Hepatocyte (in vitro differentiated cells): ENCODE results near the gene SIK2.

Experiments
- EZH2 ChIP-seq: fragments of 200-600 bp; sonication (generic); IDR thresholded peaks from 2 replicates; pipeline ENCODE4 v1.6.1; 2016; ENCODE audit warnings: antibody characterized with exemption, mild to moderate bottlenecking, borderline replicate concordance
- TF ChIP-seq, protein P1 (sequence below): fragments of 200-600 bp; sonication (generic); IDR thresholded peaks from 2 replicates; pipeline ENCODE4 v1.5.1; 2016; ENCODE audit warnings: antibody characterized with exemption, mild to moderate bottlenecking; ENCODE audit not compliant: poor library complexity

DNA sequence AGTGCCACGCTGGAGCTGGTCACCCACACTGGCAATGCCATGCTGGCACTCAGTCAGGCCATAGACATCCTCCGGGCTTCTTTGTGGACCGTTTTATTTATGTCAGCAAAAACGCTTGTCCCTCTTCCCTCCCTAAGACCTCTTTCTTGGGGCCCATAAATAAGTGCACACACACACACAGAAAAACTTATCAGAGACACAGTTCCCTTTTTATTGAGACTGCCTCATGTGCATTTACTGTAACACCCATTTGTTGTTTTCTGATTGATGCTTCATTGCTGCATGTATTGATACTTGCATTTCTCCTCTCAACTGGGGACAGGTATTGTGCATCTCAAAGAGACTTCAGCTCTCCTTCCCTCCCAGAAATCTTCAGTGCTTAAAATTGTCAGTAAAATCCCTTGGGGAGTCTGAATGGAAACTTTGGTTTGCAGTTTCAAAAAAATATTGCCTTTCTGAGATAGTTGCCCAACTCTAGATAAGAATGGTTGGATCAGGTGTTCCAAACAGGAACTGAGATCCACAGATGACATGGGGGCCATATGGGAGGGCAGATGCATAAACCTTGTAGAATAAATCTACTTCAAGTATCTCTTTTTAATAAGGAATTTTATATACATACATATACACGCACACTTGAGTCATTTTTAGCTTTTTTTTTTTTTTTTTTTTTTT is 113.0 kb downstream of the SIK2 start:
- no peak for TF ChIP-seq EZH2
- TF ChIP-seq, protein P1, sequence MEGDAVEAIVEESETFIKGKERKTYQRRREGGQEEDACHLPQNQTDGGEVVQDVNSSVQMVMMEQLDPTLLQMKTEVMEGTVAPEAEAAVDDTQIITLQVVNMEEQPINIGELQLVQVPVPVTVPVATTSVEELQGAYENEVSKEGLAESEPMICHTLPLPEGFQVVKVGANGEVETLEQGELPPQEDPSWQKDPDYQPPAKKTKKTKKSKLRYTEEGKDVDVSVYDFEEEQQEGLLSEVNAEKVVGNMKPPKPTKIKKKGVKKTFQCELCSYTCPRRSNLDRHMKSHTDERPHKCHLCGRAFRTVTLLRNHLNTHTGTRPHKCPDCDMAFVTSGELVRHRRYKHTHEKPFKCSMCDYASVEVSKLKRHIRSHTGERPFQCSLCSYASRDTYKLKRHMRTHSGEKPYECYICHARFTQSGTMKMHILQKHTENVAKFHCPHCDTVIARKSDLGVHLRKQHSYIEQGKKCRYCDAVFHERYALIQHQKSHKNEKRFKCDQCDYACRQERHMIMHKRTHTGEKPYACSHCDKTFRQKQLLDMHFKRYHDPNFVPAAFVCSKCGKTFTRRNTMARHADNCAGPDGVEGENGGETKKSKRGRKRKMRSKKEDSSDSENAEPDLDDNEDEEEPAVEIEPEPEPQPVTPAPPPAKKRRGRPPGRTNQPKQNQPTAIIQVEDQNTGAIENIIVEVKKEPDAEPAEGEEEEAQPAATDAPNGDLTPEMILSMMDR: no peak
